AG04450 (cell line): ENCODE measurements around the gene PSEN1. TPM values are rescaled to one million over a fixed set of nuclear protein-coding genes. Genes with fewer than 3 reads are reported as not detected.
"Not testable (repeated sequence)": the region's sequence is repeated elsewhere in the genome, so short reads cannot be mapped to it uniquely, and the experiment has no call there.

ENCODE experiments used
- CTCF ChIA-PET: fragments of 300-600, 350-600 bp; formaldehyde crosslinking; extraction: SDS; loops from one replicate; lab custom pipeline; 2022; ENCODE audit warnings: antibody characterized with exemption, inconsistent platforms; lab: Charles Lee
- POLR2A ChIA-PET: fragments of 350-600 bp; formaldehyde crosslinking; extraction: SDS; loops from one replicate; lab custom pipeline; 2021; ENCODE audit warnings: antibody characterized with exemption, inconsistent platforms; lab: Yijun Ruan, JAX
- DNase-seq: peaks from one replicate; pipeline ENCODE4 v3.0.0-alpha.2; 2011; ENCODE audit warnings: low read depth, low spot score
- H3K27ac ChIP-seq: one replicate; pipeline ENCODE4 v1.5.1; 2012; ENCODE audit warnings: low read depth, low read length, control low read depth
- H3K27me3 ChIP-seq: one replicate; pipeline ENCODE4 v1.6.0; 2012; ENCODE audit warnings: low read length; ENCODE audit not compliant: control insufficient read depth, insufficient read depth
- H3K4me3 ChIP-seq: 2 replicates; pipeline ENCODE4 v1.5.1; 2011; ENCODE audit warnings: mild to moderate bottlenecking, low read depth, low read length, control low read depth
- H3K9me3 ChIP-seq: 2 replicates; pipeline ENCODE4 v1.5.1; 2012; ENCODE audit warnings: low read length; ENCODE audit not compliant: control insufficient read depth, insufficient read depth
- polyA plus RNA-seq: library from polyadenylated mRNA; depleted of rRNA; stranded (reverse); fragments of >200 nt; gene quantifications from 2 replicates; pipeline ENCODE4 v1.2.3, GENCODE V29; 2011
- TF ChIP-seq, protein P1 (sequence below): IDR thresholded peaks from 2 replicates; pipeline ENCODE4 v1.5.1; 2011; ENCODE audit warnings: low read depth, low read length, control low read depth, inconsistent platforms

Gene PSEN1
- polyA plus RNA-seq, 1 experiment = 20.2 TPM

DNA sequence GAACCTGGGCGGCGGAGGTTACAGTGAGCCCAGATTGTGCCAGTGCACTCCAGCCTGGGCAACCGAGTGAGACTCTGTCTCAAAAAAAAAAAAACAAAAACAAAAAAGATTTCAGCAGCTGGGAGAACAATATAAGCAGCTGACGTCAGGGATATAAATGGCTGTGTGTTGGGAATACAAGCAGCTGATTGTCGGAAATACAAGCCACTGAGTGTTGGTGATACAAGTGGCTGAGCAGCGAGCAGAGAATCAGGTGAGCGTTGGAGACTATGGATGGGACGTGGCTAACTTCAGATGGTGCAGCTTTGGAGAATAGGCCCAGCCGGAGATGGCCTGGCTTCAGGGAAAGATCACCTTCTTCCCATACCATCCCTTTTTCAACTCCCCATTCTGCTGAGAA lies 32.0 kb downstream of the PSEN1 start:
- ChIA-PET CTCF (no interaction called here), POLR2A (interaction anchor here (0.7 kb wide), 1 partner anchor 529 kb away, joined by 4 read pairs; no protein-coding TSS in a partner anchor)
- H3K27me3 ChIP-seq = no peaks in the 10 kb centered on the region
- H3K9me3 ChIP-seq = no peaks in the 10 kb centered on the region
- H3K4me3 ChIP-seq = no peak overlapping the region
- TF ChIP-seq, protein P1, sequence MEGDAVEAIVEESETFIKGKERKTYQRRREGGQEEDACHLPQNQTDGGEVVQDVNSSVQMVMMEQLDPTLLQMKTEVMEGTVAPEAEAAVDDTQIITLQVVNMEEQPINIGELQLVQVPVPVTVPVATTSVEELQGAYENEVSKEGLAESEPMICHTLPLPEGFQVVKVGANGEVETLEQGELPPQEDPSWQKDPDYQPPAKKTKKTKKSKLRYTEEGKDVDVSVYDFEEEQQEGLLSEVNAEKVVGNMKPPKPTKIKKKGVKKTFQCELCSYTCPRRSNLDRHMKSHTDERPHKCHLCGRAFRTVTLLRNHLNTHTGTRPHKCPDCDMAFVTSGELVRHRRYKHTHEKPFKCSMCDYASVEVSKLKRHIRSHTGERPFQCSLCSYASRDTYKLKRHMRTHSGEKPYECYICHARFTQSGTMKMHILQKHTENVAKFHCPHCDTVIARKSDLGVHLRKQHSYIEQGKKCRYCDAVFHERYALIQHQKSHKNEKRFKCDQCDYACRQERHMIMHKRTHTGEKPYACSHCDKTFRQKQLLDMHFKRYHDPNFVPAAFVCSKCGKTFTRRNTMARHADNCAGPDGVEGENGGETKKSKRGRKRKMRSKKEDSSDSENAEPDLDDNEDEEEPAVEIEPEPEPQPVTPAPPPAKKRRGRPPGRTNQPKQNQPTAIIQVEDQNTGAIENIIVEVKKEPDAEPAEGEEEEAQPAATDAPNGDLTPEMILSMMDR = no peak
- no peak overlapping the region for H3K27ac ChIP-seq
- DNase-seq = no peak

DNA sequence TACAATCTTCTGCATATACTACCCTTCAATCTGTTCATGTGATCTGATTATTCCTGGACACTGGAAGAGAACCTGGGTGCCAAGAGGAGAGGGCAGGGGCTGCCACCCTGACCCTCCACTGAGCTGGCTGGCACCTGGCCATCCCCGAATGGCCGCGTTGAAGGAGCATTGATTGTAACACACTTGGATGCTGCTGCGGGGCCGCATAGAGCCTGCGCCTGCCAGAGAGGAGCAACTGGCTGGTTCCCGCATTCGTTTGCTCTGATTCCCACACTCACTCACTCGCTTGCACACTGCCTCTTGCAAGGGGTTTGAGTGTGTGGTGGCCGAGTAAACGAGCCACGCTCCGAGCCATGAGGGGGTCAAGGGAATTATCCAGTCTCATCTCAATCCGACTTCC lies 32.4 kb downstream of the PSEN1 start:
- CTCF ChIA-PET = no interaction called here
- no peak overlapping the region for H3K27ac ChIP-seq
- no peaks in the 10 kb centered on the region for H3K9me3 ChIP-seq
- POLR2A ChIA-PET = interaction anchor here (0.7 kb wide), 1 partner anchor 528 kb away, joined by 4 read pairs; no protein-coding TSS in a partner anchor
- no peaks in the 10 kb centered on the region for H3K27me3 ChIP-seq
- no peak overlapping the region for H3K4me3 ChIP-seq
- DNase-seq = no peak
- TF ChIP-seq, protein P1 = no peak

DNA sequence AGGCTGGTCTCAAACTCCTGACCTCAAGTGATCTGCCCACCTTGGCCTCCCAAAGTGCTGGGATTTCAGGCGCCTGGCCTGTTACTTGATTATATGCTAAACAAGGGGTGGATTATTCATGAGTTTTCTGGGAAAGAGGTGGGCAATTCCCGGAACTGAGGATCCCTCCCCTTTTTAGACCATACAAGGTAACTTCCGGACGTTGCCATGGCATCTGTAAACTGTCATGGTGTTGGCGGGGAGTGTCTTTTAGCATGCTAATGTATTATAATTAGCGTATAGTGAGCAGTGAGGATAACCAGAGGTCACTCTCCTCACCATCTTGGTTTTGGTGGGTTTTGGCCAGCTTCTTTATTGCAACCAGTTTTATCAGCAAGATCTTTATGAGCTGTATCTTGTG lies 33.5 kb downstream of the PSEN1 start:
- DNase-seq, H3K27me3 ChIP-seq, H3K27ac ChIP-seq, POLR2A ChIA-PET, H3K4me3 ChIP-seq, H3K9me3 ChIP-seq: not testable (repeated sequence)
- CTCF ChIA-PET = interaction anchor here (1.5 kb wide), 1 partner anchor 302 kb away, joined by 4 read pairs; no protein-coding TSS in a partner anchor

DNA sequence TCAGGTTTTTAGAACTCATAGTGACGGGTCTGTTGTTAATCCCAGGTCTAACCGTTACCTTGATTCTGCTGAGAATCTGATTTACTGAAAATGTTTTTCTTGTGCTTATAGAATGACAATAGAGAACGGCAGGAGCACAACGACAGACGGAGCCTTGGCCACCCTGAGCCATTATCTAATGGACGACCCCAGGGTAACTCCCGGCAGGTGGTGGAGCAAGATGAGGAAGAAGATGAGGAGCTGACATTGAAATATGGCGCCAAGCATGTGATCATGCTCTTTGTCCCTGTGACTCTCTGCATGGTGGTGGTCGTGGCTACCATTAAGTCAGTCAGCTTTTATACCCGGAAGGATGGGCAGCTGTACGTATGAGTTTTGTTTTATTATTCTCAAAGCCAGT lies 34.4 kb downstream of the PSEN1 start:
- ChIA-PET POLR2A (no interaction called here), CTCF (interaction anchor here (0.6 to 1.5 kb wide), 2 partner anchors 124 to 301 kb away, joined by 4 to 5 read pairs; no protein-coding TSS in a partner anchor)
- H3K27ac ChIP-seq = no peak overlapping the region

DNA sequence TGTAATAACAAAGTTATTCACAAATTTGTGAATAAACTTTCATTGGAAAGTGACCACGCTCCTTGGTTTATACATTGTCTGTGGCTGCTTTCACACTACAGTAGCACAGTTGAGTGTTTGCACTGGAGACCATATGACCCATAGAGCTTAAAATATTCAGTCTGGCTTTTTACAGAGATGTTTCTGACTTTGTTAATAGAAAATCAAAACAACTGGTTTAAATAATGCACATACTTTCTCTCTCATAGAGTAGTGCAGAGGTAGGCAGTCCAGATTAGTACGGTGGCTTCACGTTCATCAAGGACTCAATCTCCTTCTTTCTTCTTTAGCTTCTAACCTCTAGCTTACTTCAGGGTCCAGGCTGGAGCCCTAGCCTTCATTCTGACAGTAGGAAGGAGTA lies 36.2 kb downstream of the PSEN1 start:
- DNase-seq = no peak
- TF ChIP-seq, protein P1 = no peak
- no peaks in the 10 kb centered on the region for H3K9me3 ChIP-seq
- no peak overlapping the region for H3K27ac ChIP-seq
- H3K27me3 ChIP-seq = no peaks in the 10 kb centered on the region
- CTCF ChIA-PET = interaction anchor here (0.6 to 5.4 kb wide), 17 partner anchors 21 to 461 kb away, joined by 3 to 107 read pairs (median 4); partner anchors contain the start of gene NUMB
- POLR2A ChIA-PET = no interaction called here
- H3K4me3 ChIP-seq = no peak overlapping the region

More for the DNA sequence above, 34.4 kb downstream of the PSEN1 start:
- Histone ChIP-seq H3K9me3 (no peaks in the 10 kb centered on the region), H3K27me3 (no peaks in the 10 kb centered on the region), H3K4me3 (no peak overlapping the region)
- no peak for DNase-seq
- TF ChIP-seq, protein P1 = no peak
